GM18858 (cell line): ENCODE measurements around the gene CGB7.
"Not testable (repeated sequence)": the region's sequence is repeated elsewhere in the genome, so short reads cannot be mapped to it uniquely, and the experiment has no call there.

Source experiments
- ATAC-seq: cut with Tn5 transposase; IDR thresholded peaks from one replicate; pipeline ENCODE4 v1.9.1; 2021; ENCODE audit not compliant: unreplicated experiment

The CGB7 gene

DNA sequence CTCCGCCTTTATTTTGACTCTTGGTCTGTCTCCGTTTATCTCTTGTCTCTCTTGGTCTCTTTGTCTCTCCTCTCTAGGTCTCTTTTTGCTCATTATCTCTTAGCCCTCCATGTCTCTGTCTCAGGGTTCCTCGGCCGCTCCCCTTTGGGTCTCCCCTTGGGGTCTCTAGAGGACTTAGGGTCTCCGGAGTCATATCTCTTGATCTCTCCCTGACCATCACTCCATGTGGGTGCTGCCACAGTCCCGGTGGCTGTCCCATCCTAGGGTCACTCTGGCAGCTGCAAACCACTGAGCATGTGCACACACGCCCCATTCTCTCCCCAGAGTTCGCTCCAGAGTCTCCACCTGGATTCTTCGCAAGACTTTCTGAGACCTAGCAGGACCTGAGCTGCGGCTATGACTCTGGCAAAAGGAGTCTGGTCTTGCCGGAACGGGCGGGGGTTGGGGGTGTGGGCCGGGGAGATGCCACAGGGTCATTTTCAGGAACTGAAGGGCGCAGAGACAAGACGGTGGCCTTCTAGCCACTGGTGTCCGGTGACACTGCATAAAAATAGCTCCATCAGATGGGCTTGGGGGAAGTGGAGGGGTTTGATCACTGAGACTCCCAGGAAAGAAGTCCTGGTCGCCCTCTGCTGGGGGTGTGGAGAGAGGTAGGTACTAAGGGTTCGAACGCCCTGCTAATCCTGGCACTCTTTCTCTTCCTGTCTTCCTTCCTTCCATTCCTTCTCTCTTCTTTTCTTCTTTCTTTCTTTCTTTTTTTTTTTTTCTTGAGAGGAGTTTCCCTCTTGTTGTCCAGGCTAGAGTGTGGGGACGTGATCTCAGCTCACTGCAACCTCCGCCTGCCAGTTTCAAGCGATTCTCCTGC, 16.2 kb upstream of the CGB7 start:
- ATAC-seq, result no peak

GRCh38 chr19:49071860-49072547, 14.5 kb upstream of the CGB7 start:
- ATAC-seq, result no peak

GRCh38 chr19:49070416-49070815, 12.9 kb upstream of the CGB7 start:
- ATAC-seq, result no peak

DNA sequence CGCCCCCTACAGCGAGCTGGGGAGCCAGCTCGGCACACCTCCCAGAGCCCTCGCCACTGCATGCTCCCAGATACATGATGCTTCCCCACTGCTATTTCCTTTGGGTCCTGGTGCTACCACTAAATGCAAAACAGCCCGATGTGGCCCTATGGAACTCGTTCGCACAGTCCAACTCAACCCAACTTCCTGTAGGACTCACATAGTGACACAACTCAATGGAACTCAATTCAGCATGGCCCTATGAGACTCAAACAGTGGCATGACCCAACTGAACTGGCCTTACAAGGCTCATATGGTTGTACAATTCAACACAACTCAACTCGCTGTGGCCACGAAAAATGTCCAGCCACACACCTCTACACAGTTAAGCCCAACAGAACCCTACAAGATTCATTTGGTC, 11.5 kb upstream of the CGB7 start:
- no peak for ATAC-seq

DNA sequence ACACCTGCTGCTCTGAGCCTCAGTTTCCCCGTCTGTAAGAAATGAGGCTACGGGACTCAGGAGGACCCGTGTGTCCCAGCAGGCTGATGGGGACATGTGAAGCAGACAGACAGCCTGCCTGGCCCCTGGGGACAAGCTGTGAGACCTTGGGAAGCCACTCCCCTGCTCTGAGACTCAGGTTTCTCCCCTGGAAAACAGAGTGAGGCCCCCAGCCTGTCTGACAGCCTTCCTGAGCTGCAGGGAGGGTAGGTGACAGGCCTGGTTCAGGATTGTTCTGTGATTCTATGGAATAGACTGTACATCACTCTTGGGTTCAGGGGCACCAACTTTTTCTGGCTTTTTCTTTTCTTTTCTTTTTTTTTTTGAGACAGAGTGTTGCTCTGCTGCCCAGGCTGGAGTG, 10.0 kb upstream of the CGB7 start:
- no peak for ATAC-seq

GRCh38 chr19:49065905-49066512, 8.5 kb upstream of the CGB7 start:
- ATAC-seq, result no peak

DNA sequence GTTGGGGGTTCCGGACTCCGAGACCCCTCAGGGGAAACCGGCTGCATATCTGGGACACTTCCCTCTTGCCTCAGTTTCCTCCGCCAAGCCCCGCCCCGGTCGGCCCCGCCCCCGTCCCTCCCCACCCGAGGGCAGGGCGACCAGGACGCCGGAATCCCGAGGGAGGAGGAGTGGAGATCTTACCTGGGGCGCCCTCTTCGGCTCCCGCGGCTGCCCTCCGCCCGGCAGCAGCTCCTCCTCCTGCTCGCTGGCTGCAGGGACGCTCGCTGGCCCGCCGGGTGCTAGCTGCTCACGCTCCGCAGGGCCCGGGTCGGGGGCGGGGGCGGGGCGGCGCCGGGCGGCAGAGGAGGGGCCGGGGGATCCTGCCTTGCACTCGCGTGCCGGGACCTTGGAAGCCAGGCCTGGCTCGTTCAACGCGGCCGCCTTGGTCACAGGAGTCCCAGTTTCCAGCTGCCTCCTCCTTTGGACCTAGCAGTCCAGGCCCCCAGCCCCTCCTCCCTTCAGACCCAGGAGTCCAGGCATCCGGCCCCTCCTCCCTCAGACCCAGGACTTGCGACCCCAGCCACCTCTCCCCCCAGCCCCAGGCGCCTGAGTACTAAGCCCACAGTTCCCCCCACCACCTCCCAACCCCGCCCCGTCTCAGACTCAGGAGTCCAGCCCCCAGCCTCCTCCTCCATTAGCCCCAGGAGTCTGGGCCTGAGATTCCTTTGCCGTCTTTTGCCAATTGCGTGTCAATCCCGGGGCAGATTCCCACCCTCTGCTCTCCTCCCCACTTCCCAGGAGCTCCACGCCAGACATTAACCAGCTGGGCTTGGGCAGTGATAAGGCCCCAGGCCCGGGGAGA, 7.4 kb upstream of the CGB7 start, which contains the start of gene NTF4:
Gene NTF4 (minus strand): TSS at position 51 of the 844 bp plus-strand sequence. CDS start 2,821 bp downstream, outside the sequence.
- no peak for ATAC-seq

GRCh38 chr19:49064029-49064629, 6.6 kb upstream of the CGB7 start:
- no peak for ATAC-seq

DNA sequence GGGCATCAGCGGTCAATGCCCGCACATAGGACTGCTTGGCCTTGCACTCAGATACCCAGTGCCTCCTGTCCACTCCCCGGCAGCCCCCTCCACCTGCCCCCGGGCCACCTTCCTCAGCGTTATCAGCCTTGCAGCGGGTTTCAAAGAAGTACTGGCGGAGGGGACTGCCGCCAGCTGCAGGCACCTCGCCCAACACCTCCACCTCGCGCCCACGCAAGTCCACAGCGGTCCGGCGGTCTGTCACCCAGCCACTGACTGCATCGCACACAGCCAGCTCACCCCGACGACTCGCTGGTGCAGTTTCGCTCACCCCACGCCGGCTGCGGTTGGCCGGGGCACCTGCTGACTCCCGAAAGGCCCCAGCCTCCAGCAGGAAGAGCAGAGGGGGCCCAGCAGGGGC, 3.9 kb upstream of the CGB7 start:
- no peak for ATAC-seq

GRCh38 chr19:49061000-49061399, 3.5 kb upstream of the CGB7 start:
- ATAC-seq, result no peak

DNA sequence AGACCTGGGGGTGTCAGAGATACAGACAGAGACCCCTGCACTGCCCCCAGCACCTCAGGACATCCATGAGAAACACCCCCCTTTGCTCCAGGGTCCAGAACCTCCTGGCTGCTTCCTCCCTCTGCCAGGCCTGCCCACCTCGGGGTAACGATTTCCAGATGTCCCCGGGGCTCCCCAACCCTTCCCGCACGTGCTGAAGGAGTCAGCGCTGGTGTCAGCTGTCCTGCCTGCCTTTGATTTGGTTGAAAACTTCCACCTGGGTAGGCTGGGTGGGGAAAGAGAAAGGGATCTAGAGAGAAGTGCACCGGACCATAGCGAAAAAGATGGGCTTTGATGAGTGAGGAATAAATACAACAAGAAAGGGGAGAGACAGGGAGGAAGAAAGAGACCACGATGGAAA, 1.5 kb upstream of the CGB7 start:
- no peak for ATAC-seq

GRCh38 chr19:49058562-49058961, 1.0 kb upstream of the CGB7 start:
- no peak for ATAC-seq

- ATAC-seq, result not testable (repeated sequence)
These were observed 500 bp downstream of the CGB7 start for GRCh38 chr19:49056902-49057596.

DNA sequence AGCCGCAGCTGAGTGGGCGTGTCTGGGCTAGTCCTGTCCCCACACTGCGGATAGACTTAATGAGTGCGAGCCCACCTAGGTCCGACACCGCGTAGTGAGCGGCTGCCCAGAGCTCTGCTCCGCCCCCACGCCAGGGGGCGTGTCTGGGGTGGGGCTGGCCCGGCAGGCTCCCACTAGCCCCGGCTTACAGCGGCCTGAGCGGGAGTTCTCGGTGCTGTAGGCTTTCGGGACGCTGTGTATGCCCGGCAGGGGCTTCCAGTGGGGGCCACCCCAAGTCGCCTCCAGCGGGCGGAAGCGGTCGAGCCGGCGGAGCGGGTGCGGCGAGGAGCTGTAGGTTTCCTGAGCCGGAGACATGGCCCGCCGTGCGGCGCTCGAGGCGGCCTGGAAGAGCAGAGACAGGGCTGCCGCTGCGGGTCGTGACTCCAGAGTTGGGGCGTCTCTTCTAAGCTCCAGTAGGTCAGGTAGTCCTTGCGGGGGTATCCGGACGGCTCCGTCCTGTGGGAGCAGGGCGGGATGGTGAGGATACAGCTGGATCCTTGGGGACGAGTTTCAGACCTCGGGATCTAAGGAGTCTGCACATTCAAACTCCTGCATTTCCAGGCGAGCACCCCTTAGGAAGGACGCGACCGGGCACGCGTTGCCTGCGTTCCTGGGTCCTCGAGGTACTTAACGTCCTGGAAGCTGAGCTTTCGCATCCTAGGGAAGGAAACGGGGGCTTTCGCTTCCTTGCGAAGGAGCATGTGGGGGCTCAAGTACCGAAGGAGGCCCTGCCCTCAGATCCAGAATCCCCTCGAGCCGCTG, 1.2 kb downstream of the CGB7 start:
- ATAC-seq, result no peak

- ATAC-seq, result not testable (repeated sequence)
These were observed 7.0 kb downstream of the CGB7 start for GRCh38 chr19:49050376-49051033.

DNA sequence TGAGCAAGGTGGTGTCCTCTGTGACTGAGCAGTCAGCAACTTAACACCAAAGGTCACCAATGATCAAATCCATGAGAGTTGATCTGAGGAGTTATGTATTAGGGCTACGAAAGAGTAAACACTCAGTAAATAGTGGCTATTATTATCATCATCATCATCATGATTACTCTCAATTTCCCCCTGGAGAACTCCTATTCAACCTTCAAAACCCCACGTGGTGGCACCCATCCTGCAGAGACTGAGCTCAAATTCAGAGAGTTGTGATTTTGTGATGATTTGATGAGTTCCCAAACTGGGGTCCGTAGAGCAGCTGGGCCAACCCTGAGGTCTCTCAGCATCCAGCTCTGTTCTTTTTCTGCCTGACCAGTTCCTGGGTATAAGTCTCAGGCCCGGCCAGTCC, 7.7 kb downstream of the CGB7 start:
- ATAC-seq, result not testable (repeated sequence)

GRCh38 chr19:49049011-49049410, 8.5 kb downstream of the CGB7 start, which contains the start of gene CGB8:
CGB8 (minus strand) TSS chr19:49049111; CDS start chr19:49048739, 372 bp downstream.
- not testable (repeated sequence) for ATAC-seq

DNA sequence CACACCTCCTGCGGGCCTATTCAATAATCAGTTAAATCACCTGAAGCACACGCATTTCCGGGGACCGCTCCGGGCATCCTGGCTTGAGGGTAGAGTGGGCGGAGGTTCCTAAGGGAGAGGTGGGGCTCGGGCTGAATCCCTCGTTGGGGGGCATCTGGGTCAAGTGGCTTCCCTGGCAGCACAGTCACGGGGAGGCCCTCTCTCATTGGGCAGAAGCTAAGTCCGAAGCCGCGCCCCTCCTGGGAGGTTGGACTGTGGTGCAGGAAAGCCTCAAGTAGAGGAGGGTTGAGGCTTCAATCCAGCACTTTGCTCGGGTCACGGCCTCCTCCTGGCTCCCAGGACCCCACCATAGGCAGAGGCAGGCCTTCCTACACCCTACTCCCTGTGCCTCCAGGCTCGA, 14.0 kb downstream of the CGB7 start, which contains the start of gene CGB5:
Gene CGB5 (plus strand): TSS at position 301 of the 400 bp plus-strand sequence. CDS start 362 bp downstream, outside the sequence.
- ATAC-seq, result not testable (repeated sequence)
